ENCODE data around the gene GLI1. TPM values are rescaled to one million over a fixed set of nuclear protein-coding genes. Genes with fewer than 3 reads are reported as not detected.
A peak's percentile ranks its signal among the peaks of the same experiment; 100 is the strongest.
"Not testable (repeated sequence)": the region's sequence is repeated elsewhere in the genome, so short reads cannot be mapped to it uniquely, and the experiment has no call there.

Gene GLI1
- total and polyA plus RNA-seq, 2 of the 13 experiments (the other 11 are each of a cell fraction or from before 2014, with no cell fraction given) = 0.09 to 0.20 TPM

GRCh38 chr12:57513266-57513665 is 53.7 kb downstream of the GLI1 start:
- 0 out of 4 replicates have a peak, but pooled peaks of 1 of the 2 experiments have one; percentile 5 for TF ChIP-seq POLR2A (IDR thresholded peaks at IDR 0.05; ENCODE audit: insufficient read depth in 1 of 2, low read depth in 2 of 2, low read length in 2 of 2)
- TF ChIP-seq ZNF234 (CRISPR knock-in tag; conservative IDR thresholded peaks at IDR 0.05) = no peak
- no peak overlapping the region for H3K9ac ChIP-seq (ENCODE audit: insufficient read depth, low read depth, low read length)
- DNase-seq (ENCODE audit: low spot score) (no peak), FAIRE-seq (no peak), ATAC-seq (no peak)
- in situ Hi-C loops (cut with HindIII; ENCODE audit: extremely low pct_ligation_motif_present, low pct_unique_long_range_greater_than_20kb) (no loop called here), intact Hi-C loops (cut with micrococcal nuclease; ENCODE audit: unreplicated experiment) (no loop called here)
- no peak overlapping the region for H3K27ac ChIP-seq (ENCODE audit: extremely low read length, insufficient read depth, low read length)
- H3K4me1 ChIP-seq (ENCODE audit: insufficient read depth, low read length) = peaks cover 8% of the 10 kb centered on the region
- H3K4me2 ChIP-seq (ENCODE audit: low read depth, low read length) = no peak overlapping the region
- peaks cover 16% of the 10 kb centered on the region for H4K20me1 ChIP-seq (ENCODE audit: insufficient read depth, low read length)
- no TSS peak for BruUV-seq (replicated peaks)
- H3K36me3 ChIP-seq (replicated peaks in 1 of 2; ENCODE audit: control insufficient read depth in 1 of 2, insufficient read depth in 2 of 2, low read length in 2 of 2) = peaks cover 32 to 79% of the 10 kb centered on the region in 2 experiments
- CTCF ChIA-PET (ENCODE audit: low intra/inter-chr PET ratio, low total read pairs) = no interaction called here
- no peak overlapping the region for H2AFZ ChIP-seq (ENCODE audit: low read length)
- WGBS (ENCODE audit: low lambda C conversion rate) = 98% methylated on average over 5 of the region's 5 CpGs
- H3K4me3 ChIP-seq (replicated peaks in 1 of 3; ENCODE audit: insufficient read depth in 1 of 3, low read depth in 2 of 3, low read length in 3 of 3) = no peak overlapping the region
- no peaks in the 10 kb centered on the region for H3K9me3 ChIP-seq (ENCODE audit: low read length)
- no peaks in the 10 kb centered on the region for H3K27me3 ChIP-seq (ENCODE audit: control insufficient read depth in 1 of 2, insufficient read depth in 2 of 2, low read length in 2 of 2)
- POLR2A ChIA-PET = interaction anchor here (1.2 kb wide), 1 partner anchor 8 kb away, joined by 4 read pairs; the partner anchor contains the start of gene DDIT3
- H3K79me2 ChIP-seq (ENCODE audit: insufficient read depth, low read length) = peaks cover 4% of the 10 kb centered on the region

GRCh38 chr12:57513677-57514076 is 54.1 kb downstream of the GLI1 start:
- WGBS (ENCODE audit: low lambda C conversion rate) = 100% methylated on average over 6 of the region's 6 CpGs
- DNase-seq (ENCODE audit: low spot score); BruUV-seq (replicated peaks); POLR2A ChIA-PET; FAIRE-seq; H3K9me3 ChIP-seq (ENCODE audit: low read length); ATAC-seq; H3K27ac ChIP-seq (ENCODE audit: extremely low read length, insufficient read depth, low read length); H2AFZ ChIP-seq (ENCODE audit: low read length); H3K4me2 ChIP-seq (ENCODE audit: low read depth, low read length); H3K79me2 ChIP-seq (ENCODE audit: insufficient read depth, low read length); H3K27me3 ChIP-seq (ENCODE audit: control insufficient read depth in 1 of 2, insufficient read depth in 2 of 2, low read length in 2 of 2); H3K9ac ChIP-seq (ENCODE audit: insufficient read depth, low read depth, low read length); intact Hi-C loops (cut with micrococcal nuclease; ENCODE audit: unreplicated experiment); H3K4me3 ChIP-seq (replicated peaks in 1 of 3; ENCODE audit: insufficient read depth in 1 of 3, low read depth in 2 of 3, low read length in 3 of 3); CTCF ChIA-PET (ENCODE audit: low intra/inter-chr PET ratio, low total read pairs); in situ Hi-C loops (cut with HindIII; ENCODE audit: extremely low pct_ligation_motif_present, low pct_unique_long_range_greater_than_20kb): not testable (repeated sequence)
- peaks cover 20% of the 10 kb centered on the region for H4K20me1 ChIP-seq (ENCODE audit: insufficient read depth, low read length)
- peaks cover 32 to 77% of the 10 kb centered on the region in 2 experiments for H3K36me3 ChIP-seq (replicated peaks in 1 of 2; ENCODE audit: control insufficient read depth in 1 of 2, insufficient read depth in 2 of 2, low read length in 2 of 2)
- TF ChIP-seq RBFOX2 (IDR thresholded peaks at IDR 0.05; ENCODE audit: low read depth, low read length) = 0 out of 2 replicates have a peak, but pooled peaks have one; percentile 21
- H3K4me1 ChIP-seq (ENCODE audit: insufficient read depth, low read length) = peaks cover 12% of the 10 kb centered on the region

- H3K9me3 ChIP-seq (ENCODE audit: low read length); intact Hi-C loops (cut with micrococcal nuclease; ENCODE audit: unreplicated experiment); H3K27ac ChIP-seq (ENCODE audit: extremely low read length, insufficient read depth, low read length); ATAC-seq; H3K4me3 ChIP-seq (replicated peaks in 1 of 3; ENCODE audit: insufficient read depth in 1 of 3, low read depth in 2 of 3, low read length in 3 of 3); H2AFZ ChIP-seq (ENCODE audit: low read length); FAIRE-seq; DNase-seq (ENCODE audit: low spot score); H3K4me2 ChIP-seq (ENCODE audit: low read depth, low read length); in situ Hi-C loops (cut with HindIII; ENCODE audit: extremely low pct_ligation_motif_present, low pct_unique_long_range_greater_than_20kb); H3K9ac ChIP-seq (ENCODE audit: insufficient read depth, low read depth, low read length); CTCF ChIA-PET (ENCODE audit: low intra/inter-chr PET ratio, low total read pairs); H3K27me3 ChIP-seq (ENCODE audit: control insufficient read depth in 1 of 2, insufficient read depth in 2 of 2, low read length in 2 of 2); BruUV-seq (replicated peaks): not testable (repeated sequence)
- H3K36me3 ChIP-seq (replicated peaks in 1 of 2; ENCODE audit: control insufficient read depth in 1 of 2, insufficient read depth in 2 of 2, low read length in 2 of 2) = peaks cover 32 to 72% of the 10 kb centered on the region in 2 experiments
- peaks cover 26% of the 10 kb centered on the region for H4K20me1 ChIP-seq (ENCODE audit: insufficient read depth, low read length)
- H3K79me2 ChIP-seq (ENCODE audit: insufficient read depth, low read length) = peaks cover 14% of the 10 kb centered on the region
- WGBS (ENCODE audit: low lambda C conversion rate) = 96% methylated on average over 9 of the region's 9 CpGs
- H3K4me1 ChIP-seq (ENCODE audit: insufficient read depth, low read length) = peaks cover 18% of the 10 kb centered on the region
- POLR2A ChIA-PET = interaction anchor here (0.7 to 7.8 kb wide), 3 partner anchors 12 to 1556 kb away, joined by 3 to 90 read pairs (median 11); no protein-coding TSS in a partner anchor
Observed at GRCh38 chr12:57514246-57514645, 54.7 kb downstream of the GLI1 start.

All from HepG2 (cell line).